Transverse colon (tissue), 3 donors: ENCODE data around the gene RSF1.

Source experiments
- EP300 ChIP-seq: sonication (generic); formaldehyde crosslinking; IDR thresholded peaks from one replicate; pipeline ENCODE4 v1.6.1; 2017; ENCODE audit warnings: antibody characterized with exemption, low read depth
- POLR2A ChIP-seq: fragments of 450-650 bp; IDR thresholded peaks from one replicate; pipeline ENCODE4 v1.6.1; 2016; ENCODE audit warnings: antibody characterized with exemption, mild to moderate bottlenecking, moderate library complexity
- TF ChIP-seq, protein P1 (sequence below), 5 experiments: fragments of 200-600 bp in 3 of 5; fragments of 450-650 bp in 2 of 5; sonication (generic) in 3 of 5; IDR thresholded peaks; 1 replicate in 2 of 5; 2 replicates in 3 of 5; pipeline ENCODE4 v1.5.1; 2016 to 2017; ENCODE audit warnings: antibody characterized with exemption in 5 of 5, inconsistent platforms in 3 of 5, mild to moderate bottlenecking in 2 of 5, moderate library complexity in 1 of 5

DNA sequence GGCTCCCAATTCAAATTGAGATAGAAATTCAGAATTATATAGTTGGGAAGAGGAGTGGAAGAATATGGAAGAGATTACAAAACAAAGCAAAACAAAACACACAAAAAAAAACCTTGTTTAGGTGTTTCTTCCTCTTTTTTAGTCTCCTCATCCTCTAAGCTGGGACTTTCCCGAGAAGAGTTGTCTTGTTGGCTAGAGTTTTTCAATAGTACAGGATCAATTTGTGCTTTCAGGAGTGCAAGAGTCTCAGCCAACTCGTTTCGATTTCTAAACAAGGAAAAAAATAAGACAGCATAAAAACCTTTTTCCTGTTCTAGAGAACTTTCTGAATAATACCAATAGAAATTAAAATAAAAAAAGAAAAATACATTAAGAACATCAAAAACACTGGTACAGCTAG lies 95.1 kb downstream of the RSF1 start:
- TF ChIP-seq, protein P1, sequence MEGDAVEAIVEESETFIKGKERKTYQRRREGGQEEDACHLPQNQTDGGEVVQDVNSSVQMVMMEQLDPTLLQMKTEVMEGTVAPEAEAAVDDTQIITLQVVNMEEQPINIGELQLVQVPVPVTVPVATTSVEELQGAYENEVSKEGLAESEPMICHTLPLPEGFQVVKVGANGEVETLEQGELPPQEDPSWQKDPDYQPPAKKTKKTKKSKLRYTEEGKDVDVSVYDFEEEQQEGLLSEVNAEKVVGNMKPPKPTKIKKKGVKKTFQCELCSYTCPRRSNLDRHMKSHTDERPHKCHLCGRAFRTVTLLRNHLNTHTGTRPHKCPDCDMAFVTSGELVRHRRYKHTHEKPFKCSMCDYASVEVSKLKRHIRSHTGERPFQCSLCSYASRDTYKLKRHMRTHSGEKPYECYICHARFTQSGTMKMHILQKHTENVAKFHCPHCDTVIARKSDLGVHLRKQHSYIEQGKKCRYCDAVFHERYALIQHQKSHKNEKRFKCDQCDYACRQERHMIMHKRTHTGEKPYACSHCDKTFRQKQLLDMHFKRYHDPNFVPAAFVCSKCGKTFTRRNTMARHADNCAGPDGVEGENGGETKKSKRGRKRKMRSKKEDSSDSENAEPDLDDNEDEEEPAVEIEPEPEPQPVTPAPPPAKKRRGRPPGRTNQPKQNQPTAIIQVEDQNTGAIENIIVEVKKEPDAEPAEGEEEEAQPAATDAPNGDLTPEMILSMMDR (IDR thresholded peaks at IDR 0.05): no peak
- no peak for TF ChIP-seq EP300
- no peak for TF ChIP-seq POLR2A
